HepG2 (cell line): ENCODE data around the gene RSL1D1. TPM values are rescaled to one million over a fixed set of nuclear protein-coding genes. Genes with fewer than 3 reads are reported as not detected.

ENCODE experiments used
- ATF1 ChIP-seq: IDR thresholded peaks from 2 replicates; pipeline ENCODE4 v1.6.1; 2016; ENCODE audit warnings: mild to moderate bottlenecking, control low read depth
- BCL6 ChIP-seq: IDR thresholded peaks from 2 replicates; pipeline ENCODE4 v1.6.1; 2016; ENCODE audit warnings: missing genetic modification reagents, missing compliant biosample characterization
- CBFB ChIP-seq: sonication (generic); formaldehyde crosslinking; IDR thresholded peaks from 2 replicates; pipeline ENCODE4 v1.4.0; 2020; ENCODE audit warnings: missing genetic modification reagents
- HOXD1 ChIP-seq: sonication (generic); formaldehyde crosslinking; IDR thresholded peaks from 2 replicates; pipeline ENCODE4 v1.5.0; 2020; ENCODE audit warnings: missing genetic modification reagents
- JDP2 ChIP-seq: sonication (generic); formaldehyde crosslinking; IDR thresholded peaks from 2 replicates; pipeline ENCODE4 v1.8.1; 2022; ENCODE audit warnings: missing genetic modification reagents, borderline replicate concordance
- KLF13 ChIP-seq: sonication (generic); formaldehyde crosslinking; IDR thresholded peaks from 2 replicates; pipeline ENCODE4 v1.4.0; 2020; ENCODE audit warnings: mild to moderate bottlenecking, missing genetic modification reagents
- MAFG ChIP-seq: sonication (generic); formaldehyde crosslinking; IDR thresholded peaks from 2 replicates; pipeline ENCODE4 v1.5.1; 2020; ENCODE audit warnings: mild to moderate bottlenecking, missing genetic modification reagents
- MATR3 ChIP-seq: sonication (generic); formaldehyde crosslinking; IDR thresholded peaks from 2 replicates; pipeline ENCODE4 v1.4.0; 2020; ENCODE audit warnings: missing genetic modification reagents
- MYC ChIP-seq: sonication (generic); formaldehyde crosslinking; IDR thresholded peaks from 2 replicates; pipeline ENCODE4 v1.9.0; 2021; ENCODE audit warnings: missing genetic modification reagents, borderline replicate concordance
- NFIC ChIP-seq: IDR thresholded peaks from 2 replicates; pipeline ENCODE4 v1.6.1; 2012; ENCODE audit warnings: mild to moderate bottlenecking, low read length, inconsistent platforms
- NR2F2 ChIP-seq: IDR thresholded peaks from 2 replicates; pipeline ENCODE4 v1.6.1; 2012; ENCODE audit warnings: low read depth, inconsistent platforms, borderline replicate concordance
- RBAK ChIP-seq: sonication (generic); formaldehyde crosslinking; IDR thresholded peaks from 2 replicates; pipeline ENCODE4 v1.5.1; 2020; ENCODE audit warnings: mild to moderate bottlenecking, missing genetic modification reagents
- RXRB ChIP-seq: IDR thresholded peaks from 2 replicates; pipeline ENCODE4 v1.6.1; 2016; ENCODE audit warnings: borderline replicate concordance, missing genetic modification reagents, missing compliant biosample characterization
- SAP130 ChIP-seq: IDR thresholded peaks from 2 replicates; pipeline ENCODE4 v1.6.1; 2016; ENCODE audit warnings: low read depth
- TFE3 ChIP-seq: IDR thresholded peaks from 2 replicates; pipeline ENCODE4 v1.6.1; 2016
- ZBTB1 ChIP-seq: sonication (generic); formaldehyde crosslinking; IDR thresholded peaks from 2 replicates; pipeline ENCODE4 v1.4.0; 2020; ENCODE audit warnings: missing genetic modification reagents, borderline replicate concordance
- ZNF136 ChIP-seq: sonication (generic); formaldehyde crosslinking; IDR thresholded peaks from 2 replicates; pipeline ENCODE4 v1.8.1; 2022; ENCODE audit warnings: low read depth, mild to moderate bottlenecking, moderate library complexity, missing genetic modification reagents
- ZNF333 ChIP-seq: sonication (generic); formaldehyde crosslinking; IDR thresholded peaks from 2 replicates; pipeline ENCODE4 v1.4.0; 2020; ENCODE audit warnings: mild to moderate bottlenecking, missing genetic modification reagents, borderline replicate concordance
- ZNF337 ChIP-seq: sonication (generic); formaldehyde crosslinking; IDR thresholded peaks from 2 replicates; pipeline ENCODE4 v1.5.1; 2020; ENCODE audit warnings: missing genetic modification reagents, low read depth, mild to moderate bottlenecking, borderline replicate concordance
- ZNF367 ChIP-seq: sonication (generic); formaldehyde crosslinking; IDR thresholded peaks from 2 replicates; pipeline ENCODE4 v1.4.0; 2020; ENCODE audit warnings: missing genetic modification reagents, borderline replicate concordance
- ZNF644 ChIP-seq: IDR thresholded peaks from 2 replicates; pipeline ENCODE4 v1.6.1; 2016; ENCODE audit warnings: low read depth
- ZNF839 ChIP-seq: sonication (generic); formaldehyde crosslinking; IDR thresholded peaks from 2 replicates; pipeline ENCODE4 v1.4.0; 2020; ENCODE audit warnings: missing genetic modification reagents, mild to moderate bottlenecking, borderline replicate concordance
- ZZZ3 ChIP-seq: sonication (generic); formaldehyde crosslinking; IDR thresholded peaks from 2 replicates; pipeline ENCODE4 v1.4.0; 2020; ENCODE audit warnings: missing genetic modification reagents, mild to moderate bottlenecking, borderline replicate concordance
- polyA plus RNA-seq, 8 experiments: library from polyadenylated mRNA; depleted of rRNA in 3 of 8; stranded (reverse) in 7 of 8; unstranded in 1 of 8; fragments of >200 nt; fragmentation: Illumina TruSeq in 4 of 8; extraction: Trizol in 4 of 8; gene quantifications; 2 replicates each; pipeline versions ENCODE4 v1.2.1 to v1.2.3, GENCODE V29; 2011 to 2016; ENCODE audit warnings: low read depth in 4 of 8, missing spikeins in 1 of 8, mixed read lengths in 1 of 8; ENCODE audit not compliant: insufficient read depth in 1 of 8
- total RNA-seq, 5 experiments: library from RNA; depleted of rRNA; stranded (reverse); fragments of >200 nt; fragmentation: Illumina TruSeq; extraction: Trizol; gene quantifications; 2 replicates each; pipeline ENCODE4 v1.2.3, GENCODE V29; 2016; ENCODE audit warnings: low read depth in 1 of 5
- TF ChIP-seq, protein P1 (sequence below), 2 experiments: sonication (generic) in 1 of 2; formaldehyde crosslinking in 1 of 2; IDR thresholded peaks; 2 replicates each; pipeline versions ENCODE4 v1.5.1 to v1.6.1; 2011 to 2020; ENCODE audit warnings: borderline replicate concordance in 1 of 2, low read depth in 1 of 2, low read length in 1 of 2, mild to moderate bottlenecking in 1 of 2, missing genetic modification reagents in 1 of 2, moderate library complexity in 1 of 2
- TF ChIP-seq, protein P2 (sequence below), 2 experiments: sonication (generic) in 1 of 2; formaldehyde crosslinking in 1 of 2; IDR thresholded peaks; 2 replicates each; pipeline versions ENCODE4 v1.4.0 to v1.6.1; 2018 to 2020; ENCODE audit warnings: missing genetic modification reagents in 2 of 2, borderline replicate concordance in 1 of 2, low read depth in 1 of 2, mild to moderate bottlenecking in 1 of 2, missing biosample characterization in 1 of 2

Gene RSL1D1
- total and polyA plus RNA-seq, 2 of the 13 experiments (the other 11 are each of a cell fraction or from before 2014, with no cell fraction given), result 187 to 343 TPM

GRCh38 chr16:11851294-11852091 is at the start of gene RSL1D1 (continued):
- TF ChIP-seq, protein P1, sequence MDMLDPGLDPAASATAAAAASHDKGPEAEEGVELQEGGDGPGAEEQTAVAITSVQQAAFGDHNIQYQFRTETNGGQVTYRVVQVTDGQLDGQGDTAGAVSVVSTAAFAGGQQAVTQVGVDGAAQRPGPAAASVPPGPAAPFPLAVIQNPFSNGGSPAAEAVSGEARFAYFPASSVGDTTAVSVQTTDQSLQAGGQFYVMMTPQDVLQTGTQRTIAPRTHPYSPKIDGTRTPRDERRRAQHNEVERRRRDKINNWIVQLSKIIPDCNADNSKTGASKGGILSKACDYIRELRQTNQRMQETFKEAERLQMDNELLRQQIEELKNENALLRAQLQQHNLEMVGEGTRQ (IDR thresholded peaks at IDR 0.05; ENCODE audit: low read depth, low read length), result no peak
- TF ChIP-seq, protein P1 (CRISPR knock-in tag; IDR thresholded peaks at IDR 0.05; ENCODE audit: borderline replicate concordance), result peak; percentile 52; the same call in 1 of the 2 replicates
- peak; percentile 91; the same call in 1 of the 2 replicates for TF ChIP-seq ZNF333 (CRISPR knock-in tag)
- peak; percentile 100 for TF ChIP-seq MYC (CRISPR knock-in tag)
- peak; percentile 90 for TF ChIP-seq ATF1 (CRISPR knock-in tag)
- peak; percentile 91; the same call in 1 of the 2 replicates for TF ChIP-seq KLF13 (CRISPR knock-in tag)
- TF ChIP-seq ZNF337 (CRISPR knock-in tag), result peak; percentile 73; the same call in 1 of the 2 replicates
- TF ChIP-seq ZNF136 (CRISPR knock-in tag), result peak; percentile 92; the same call in 1 of the 2 replicates
- TF ChIP-seq HOXD1 (CRISPR knock-in tag), result 0 out of 2 replicates have a peak, but pooled peaks have one; percentile 52
- TF ChIP-seq SAP130, result peak; percentile 99
- TF ChIP-seq MATR3 (CRISPR knock-in tag), result no peak
- peak; percentile 80 for TF ChIP-seq RXRB (CRISPR knock-in tag)
- TF ChIP-seq MAFG (CRISPR knock-in tag), result no peak
- TF ChIP-seq BCL6 (CRISPR knock-in tag), result peak; percentile 52; the same call in 1 of the 2 replicates
- TF ChIP-seq, protein P2, sequence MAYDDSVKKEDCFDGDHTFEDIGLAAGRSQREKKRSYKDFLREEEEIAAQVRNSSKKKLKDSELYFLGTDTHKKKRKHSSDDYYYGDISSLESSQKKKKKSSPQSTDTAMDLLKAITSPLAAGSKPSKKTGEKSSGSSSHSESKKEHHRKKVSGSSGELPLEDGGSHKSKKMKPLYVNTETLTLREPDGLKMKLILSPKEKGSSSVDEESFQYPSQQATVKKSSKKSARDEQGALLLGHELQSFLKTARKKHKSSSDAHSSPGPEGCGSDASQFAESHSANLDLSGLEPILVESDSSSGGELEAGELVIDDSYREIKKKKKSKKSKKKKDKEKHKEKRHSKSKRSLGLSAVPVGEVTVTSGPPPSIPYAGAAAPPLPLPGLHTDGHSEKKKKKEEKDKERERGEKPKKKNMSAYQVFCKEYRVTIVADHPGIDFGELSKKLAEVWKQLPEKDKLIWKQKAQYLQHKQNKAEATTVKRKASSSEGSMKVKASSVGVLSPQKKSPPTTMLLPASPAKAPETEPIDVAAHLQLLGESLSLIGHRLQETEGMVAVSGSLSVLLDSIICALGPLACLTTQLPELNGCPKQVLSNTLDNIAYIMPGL (CRISPR knock-in tag; IDR thresholded peaks at IDR 0.05; ENCODE audit: borderline replicate concordance in 1 of 2, low read depth in 1 of 2), result peak; percentile 92 to 93; a peak in 3 of 4 replicates
- TF ChIP-seq ZNF644 (CRISPR knock-in tag), result no peak
- TF ChIP-seq CBFB (CRISPR knock-in tag), result peak; percentile 65
- TF ChIP-seq NR2F2, result peak; percentile 62; the same call in 1 of the 2 replicates
- no peak for TF ChIP-seq NFIC
- TF ChIP-seq RBAK (CRISPR knock-in tag), result no peak
- TF ChIP-seq JDP2 (CRISPR knock-in tag), result peak; percentile 75; the same call in 1 of the 2 replicates
- no peak; the same call in 1 of the 2 replicates for TF ChIP-seq ZBTB1 (CRISPR knock-in tag)
- peak; percentile 90 for TF ChIP-seq TFE3 (CRISPR knock-in tag)
- peak; percentile 70; the same call in 1 of the 2 replicates for TF ChIP-seq ZZZ3 (CRISPR knock-in tag)
- TF ChIP-seq ZNF367 (CRISPR knock-in tag), result no peak
- no peak; the same call in 1 of the 2 replicates for TF ChIP-seq ZNF839
